CD14-positive monocyte (primary cell): Measurements from ENCODE around the gene CST3. TPM values are rescaled to one million over a fixed set of nuclear protein-coding genes. Genes with fewer than 3 reads are reported as not detected.

Experiments
- DNase-seq, 3 donors: peaks; one replicate each; pipeline ENCODE4 v3.0.0-alpha.2; 2011 to 2022
- H2AFZ ChIP-seq: 2 replicates; pipeline ENCODE4 v1.6.0; 2012; ENCODE audit warnings: mild to moderate bottlenecking, low read depth, low read length, inconsistent platforms; ENCODE audit not compliant: insufficient read depth, poor library complexity, severe bottlenecking
- H3K27ac ChIP-seq, 2 donors: 1 replicate in 1 of 2; 2 replicates in 1 of 2; pipeline ENCODE4 v1.5.1; 2012 to 2013; ENCODE audit warnings: low read length in 2 of 2, control low read depth in 1 of 2, inconsistent platforms in 1 of 2, low read depth in 1 of 2, mild to moderate bottlenecking in 1 of 2
- H3K27me3 ChIP-seq, 2 donors: one replicate each; pipeline versions ENCODE4 v1.6.0 to v1.6.1; 2011 to 2013; ENCODE audit warnings: low read length in 2 of 2; ENCODE audit not compliant: control insufficient read depth in 2 of 2, insufficient read depth in 2 of 2
- H3K36me3 ChIP-seq, 2 donors: replicated peaks in 1 of 2; 1 replicate in 1 of 2; 2 replicates in 1 of 2; pipeline versions ENCODE4 v1.5.1 to v1.6.1; 2012 to 2013; ENCODE audit warnings: low read length in 2 of 2, control low read depth in 1 of 2, inconsistent platforms in 1 of 2, mild to moderate bottlenecking in 1 of 2; ENCODE audit not compliant: insufficient read depth in 2 of 2, control insufficient read depth in 1 of 2
- H3K4me1 ChIP-seq, 2 donors: 1 replicate in 1 of 2; 2 replicates in 1 of 2; pipeline versions ENCODE4 v1.5.1 to v1.6.1; 2012 to 2013; ENCODE audit warnings: low read length in 2 of 2, control low read depth in 1 of 2, inconsistent platforms in 1 of 2, mild to moderate bottlenecking in 1 of 2, moderate library complexity in 1 of 2; ENCODE audit not compliant: insufficient read depth in 2 of 2, control insufficient read depth in 1 of 2
- H3K4me2 ChIP-seq: replicated peaks from 2 replicates; pipeline ENCODE3; 2012; ENCODE audit warnings: low read length, moderate library complexity, mild to moderate bottlenecking; ENCODE audit not compliant: poor library complexity, severe bottlenecking; ENCODE audit errors: extremely low read depth
- H3K4me3 ChIP-seq, 3 experiments: fragments of 200-600 bp in 1 of 3; sonication (generic) in 1 of 3; replicated peaks in 1 of 3; 1 replicate in 2 of 3; 2 replicates in 1 of 3; pipeline ENCODE4 v1.5.1; 2011 to 2013; ENCODE audit warnings: low read length in 3 of 3, mild to moderate bottlenecking in 3 of 3, control low read depth in 2 of 3, low read depth in 2 of 3, inconsistent platforms in 1 of 3, moderate library complexity in 1 of 3
- H3K79me2 ChIP-seq: 2 replicates; pipeline ENCODE4 v1.6.0; 2012; ENCODE audit warnings: mild to moderate bottlenecking, control low read depth, inconsistent platforms, low read length, moderate library complexity; ENCODE audit not compliant: insufficient read depth
- H3K9ac ChIP-seq: 2 replicates; pipeline ENCODE4 v1.6.0; 2017; ENCODE audit warnings: low read length, mild to moderate bottlenecking; ENCODE audit not compliant: insufficient read depth, poor library complexity, severe bottlenecking
- H3K9me3 ChIP-seq, 2 donors: replicated peaks in 1 of 2; 1 replicate in 1 of 2; 2 replicates in 1 of 2; pipeline versions ENCODE4 v1.5.1 to v1.6.1; 2012 to 2013; ENCODE audit warnings: low read length in 2 of 2, control low read depth in 1 of 2; ENCODE audit not compliant: control insufficient read depth in 1 of 2, insufficient read depth in 1 of 2
- H4K20me1 ChIP-seq: 2 replicates; pipeline ENCODE4 v1.6.0; 2012; ENCODE audit warnings: mild to moderate bottlenecking, low read length, control low read depth, moderate library complexity; ENCODE audit not compliant: insufficient read depth
- H3K27ac Mint-ChIP-seq, 7 donors: one replicate each; pipeline ENCODE4 v1.8.0; 2020; ENCODE audit warnings: mild to moderate bottlenecking in 7 of 7, mixed read lengths in 7 of 7, moderate library complexity in 6 of 7, inconsistent platforms in 2 of 7
- H3K27me3 Mint-ChIP-seq, 3 donors: one replicate each; pipeline ENCODE4 v1.8.0; 2021 to 2022; ENCODE audit warnings: low read depth in 3 of 3, mild to moderate bottlenecking in 3 of 3, mixed read lengths in 3 of 3, moderate library complexity in 3 of 3, inconsistent platforms in 1 of 3
- H3K36me3 Mint-ChIP-seq, 2 donors: one replicate each; pipeline ENCODE4 v1.8.0; 2020; ENCODE audit warnings: mixed read lengths in 2 of 2, inconsistent platforms in 1 of 2, mild to moderate bottlenecking in 1 of 2
- H3K4me1 Mint-ChIP-seq: one replicate; pipeline ENCODE4 v1.8.0; 2020; ENCODE audit warnings: mild to moderate bottlenecking, mixed read lengths
- H3K4me3 Mint-ChIP-seq, 2 donors: one replicate each; pipeline ENCODE4 v1.8.0; 2020; ENCODE audit warnings: mild to moderate bottlenecking in 2 of 2, mixed read lengths in 2 of 2, moderate library complexity in 1 of 2
- H3K9me3 Mint-ChIP-seq, 7 donors: one replicate each; pipeline ENCODE4 v1.8.0; 2020 to 2022; ENCODE audit warnings: mixed read lengths in 7 of 7, mild to moderate bottlenecking in 6 of 7, moderate library complexity in 6 of 7, inconsistent platforms in 2 of 7
- CTCF ChIP-seq: fragments of 200-600 bp; IDR thresholded peaks from one replicate; pipeline ENCODE4 v1.8.0; 2022; ENCODE audit warnings: antibody characterized with exemption, mild to moderate bottlenecking
- WGBS: methylation state at CpG from one replicate; pipeline ENCODE4 v1.1.5; 2013; ENCODE audit warnings: missing lambda C conversion rate; ENCODE audit not compliant: insufficient coverage; 5-methylcytosine and 5-hydroxymethylcytosine counted together
- intact Hi-C, 2 donors: fragments of 100-400 bp; cut with micrococcal nuclease; formaldehyde crosslinking; loops; one replicate each; pipeline versions ENCODE4 v1.15.0 to v1.15.1; 2023
- polyA plus RNA-seq, 3 donors: library from polyadenylated mRNA; depleted of rRNA in 1 of 3; unstranded in 2 of 3; stranded (reverse) in 1 of 3; fragments of 300-500 nt in 2 of 3; fragments of >200 nt in 1 of 3; fragmentation: Illumina TruSeq in 2 of 3; gene quantifications; 1 replicate in 2 of 3; 2 replicates in 1 of 3; pipeline ENCODE4 v1.2.3, GENCODE V29; 2012 to 2021

Gene CST3
- polyA plus RNA-seq, 3 donors = 1,459 to 3,222 (median 2,657) TPM

- H3K4me3 ChIP-seq = no peak overlapping the region
- no peak overlapping the region for H2AFZ ChIP-seq
- H3K9me3 ChIP-seq = no peaks in the 10 kb centered on the region
- H3K4me3 Mint-ChIP-seq = no peak overlapping the region
- peak; percentile 32 to 71 (median 56) for DNase-seq
- peaks cover 11 to 19% of the 10 kb centered on the region in 2 donors for H3K4me1 ChIP-seq
- H3K9ac ChIP-seq = no peak overlapping the region
- H3K4me2 ChIP-seq = no peak overlapping the region
- peaks cover 2 to 10% of the 10 kb centered on the region in 2 donors for H3K27me3 ChIP-seq
- peaks cover 26% of the 10 kb centered on the region for H3K4me1 Mint-ChIP-seq
- H3K36me3 ChIP-seq = no peaks in the 10 kb centered on the region
- peak overlapping the region in 2 of 7 donors; percentile 27 to 63 for H3K27ac Mint-ChIP-seq
- no peaks in the 10 kb centered on the region for H4K20me1 ChIP-seq
- H3K36me3 Mint-ChIP-seq = no peaks in the 10 kb centered on the region
- H3K27ac ChIP-seq = no peak overlapping the region
- no peak for TF ChIP-seq CTCF
- peaks cover 0 to 8% (median 2%) of the 10 kb centered on the region in 3 donors for H3K27me3 Mint-ChIP-seq
- H3K9me3 Mint-ChIP-seq = no peaks in the 10 kb centered on the region
- intact Hi-C loops = no loop called here
- H3K79me2 ChIP-seq = no peaks in the 10 kb centered on the region
- WGBS = no CpG with 5 or more reads among the region's 2 CpGs
Measured at GRCh38 chr20:23596579-23597250, 41.0 kb downstream of the CST3 start.

- DNase-seq = no peak
- H3K36me3 Mint-ChIP-seq = no peaks in the 10 kb centered on the region
- Histone ChIP-seq H3K4me2 (no peak overlapping the region), H3K36me3 (no peaks in the 10 kb centered on the region), H3K9ac (no peak overlapping the region), H4K20me1 (no peaks in the 10 kb centered on the region), H3K27me3 (peaks cover 2 to 10% of the 10 kb centered on the region in 2 donors), H3K4me1 (peaks cover 7 to 15% of the 10 kb centered on the region in 2 donors), H3K27ac (no peak overlapping the region), H3K4me3 (no peak overlapping the region), H3K79me2 (no peaks in the 10 kb centered on the region), H3K9me3 (no peaks in the 10 kb centered on the region), H2AFZ (no peak overlapping the region)
- H3K27me3 Mint-ChIP-seq = peaks cover 0 to 8% (median 2%) of the 10 kb centered on the region in 3 donors
- no peaks in the 10 kb centered on the region for H3K9me3 Mint-ChIP-seq
- H3K4me3 Mint-ChIP-seq = no peak overlapping the region
- WGBS = no CpG with 5 or more reads among the region's 1 CpG
- peak overlapping the region in 1 of 7 donors; percentile 50 for H3K27ac Mint-ChIP-seq
- intact Hi-C loops = no loop called here
- TF ChIP-seq CTCF = no peak
- peaks cover 26% of the 10 kb centered on the region for H3K4me1 Mint-ChIP-seq
Measured at GRCh38 chr20:23595941-23596340, 41.8 kb downstream of the CST3 start.
